ENCODE results near the gene FATE1. TPM values are rescaled to one million over a fixed set of nuclear protein-coding genes. Genes with fewer than 3 reads are reported as not detected.

Gene FATE1
- total and polyA plus RNA-seq, 2 of the 13 experiments (the other 11 are each of a cell fraction or from before 2014, with no cell fraction given) = not detected

- Histone ChIP-seq H3K9ac (ENCODE audit: insufficient read depth, low read depth, low read length) (no peak overlapping the region), H4K20me1 (ENCODE audit: insufficient read depth, low read length) (no peaks in the 10 kb centered on the region), H3K79me2 (ENCODE audit: insufficient read depth, low read length) (no peaks in the 10 kb centered on the region), H3K27me3 (ENCODE audit: control insufficient read depth in 1 of 2, insufficient read depth in 2 of 2, low read length in 2 of 2) (no peaks in the 10 kb centered on the region), H3K4me1 (ENCODE audit: insufficient read depth, low read length) (no peaks in the 10 kb centered on the region), H2AFZ (ENCODE audit: low read length) (no peak overlapping the region), H3K27ac (ENCODE audit: extremely low read length, insufficient read depth, low read length) (no peak overlapping the region), H3K36me3 (replicated peaks in 1 of 2; ENCODE audit: control insufficient read depth in 1 of 2, insufficient read depth in 2 of 2, low read length in 2 of 2) (no peaks in the 10 kb centered on the region), H3K9me3 (ENCODE audit: low read length) (no peaks in the 10 kb centered on the region), H3K4me3 (replicated peaks in 1 of 3; ENCODE audit: insufficient read depth in 1 of 3, low read depth in 2 of 3, low read length in 3 of 3) (no peak overlapping the region), H3K4me2 (ENCODE audit: low read depth, low read length) (no peak overlapping the region)
- 0% methylated on average over 2 of the region's 5 CpGs for WGBS (ENCODE audit: low lambda C conversion rate)
- TF ChIP-seq DBP (CRISPR knock-in tag; IDR thresholded peaks at IDR 0.05; ENCODE audit: not compliant biosample characterization) = no peak
- no peak for TF ChIP-seq ETV6 (CRISPR knock-in tag; conservative IDR thresholded peaks at IDR 0.05)
- no peak for TF ChIP-seq KLF13 (CRISPR knock-in tag; IDR thresholded peaks at IDR 0.05)
- no peak for TF ChIP-seq ZNF839 (CRISPR knock-in tag; IDR thresholded peaks at IDR 0.05; ENCODE audit: borderline replicate concordance)
- TF ChIP-seq, protein P1, sequence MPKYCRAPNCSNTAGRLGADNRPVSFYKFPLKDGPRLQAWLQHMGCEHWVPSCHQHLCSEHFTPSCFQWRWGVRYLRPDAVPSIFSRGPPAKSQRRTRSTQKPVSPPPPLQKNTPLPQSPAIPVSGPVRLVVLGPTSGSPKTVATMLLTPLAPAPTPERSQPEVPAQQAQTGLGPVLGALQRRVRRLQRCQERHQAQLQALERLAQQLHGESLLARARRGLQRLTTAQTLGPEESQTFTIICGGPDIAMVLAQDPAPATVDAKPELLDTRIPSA (CRISPR knock-in tag; IDR thresholded peaks at IDR 0.05; ENCODE audit: borderline replicate concordance) = no peak
- no peak for TF ChIP-seq YY1 (IDR thresholded peaks at IDR 0.05; ENCODE audit: insufficient read depth, insufficient replicate concordance, low read depth, low read length)
- TF ChIP-seq SUZ12 (IDR thresholded peaks at IDR 0.05; ENCODE audit: low read depth, low read length) = no peak
- TF ChIP-seq ZBTB1 (CRISPR knock-in tag; IDR thresholded peaks at IDR 0.05; ENCODE audit: borderline replicate concordance) = no peak
- TF ChIP-seq THAP11 (CRISPR knock-in tag; IDR thresholded peaks at IDR 0.05) = no peak
- no peak for TF ChIP-seq KDM4B (CRISPR knock-in tag; IDR thresholded peaks at IDR 0.05)
- no peak for TF ChIP-seq ATM (IDR thresholded peaks at IDR 0.05; ENCODE audit: borderline replicate concordance)
- TF ChIP-seq ZNF720 (CRISPR knock-in tag; IDR thresholded peaks at IDR 0.05) = no peak
- TF ChIP-seq, protein P2, sequence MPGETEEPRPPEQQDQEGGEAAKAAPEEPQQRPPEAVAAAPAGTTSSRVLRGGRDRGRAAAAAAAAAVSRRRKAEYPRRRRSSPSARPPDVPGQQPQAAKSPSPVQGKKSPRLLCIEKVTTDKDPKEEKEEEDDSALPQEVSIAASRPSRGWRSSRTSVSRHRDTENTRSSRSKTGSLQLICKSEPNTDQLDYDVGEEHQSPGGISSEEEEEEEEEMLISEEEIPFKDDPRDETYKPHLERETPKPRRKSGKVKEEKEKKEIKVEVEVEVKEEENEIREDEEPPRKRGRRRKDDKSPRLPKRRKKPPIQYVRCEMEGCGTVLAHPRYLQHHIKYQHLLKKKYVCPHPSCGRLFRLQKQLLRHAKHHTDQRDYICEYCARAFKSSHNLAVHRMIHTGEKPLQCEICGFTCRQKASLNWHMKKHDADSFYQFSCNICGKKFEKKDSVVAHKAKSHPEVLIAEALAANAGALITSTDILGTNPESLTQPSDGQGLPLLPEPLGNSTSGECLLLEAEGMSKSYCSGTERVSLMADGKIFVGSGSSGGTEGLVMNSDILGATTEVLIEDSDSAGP (CRISPR knock-in tag; IDR thresholded peaks at IDR 0.05; ENCODE audit: borderline replicate concordance) = no peak
- no peak for TF ChIP-seq WIZ (CRISPR knock-in tag; IDR thresholded peaks at IDR 0.05)
- TF ChIP-seq ZNF563 (CRISPR knock-in tag; IDR thresholded peaks at IDR 0.05) = no peak
- no peak for TF ChIP-seq MEIS1 (CRISPR knock-in tag; IDR thresholded peaks at IDR 0.05; ENCODE audit: borderline replicate concordance)
- TF ChIP-seq, protein P3, sequence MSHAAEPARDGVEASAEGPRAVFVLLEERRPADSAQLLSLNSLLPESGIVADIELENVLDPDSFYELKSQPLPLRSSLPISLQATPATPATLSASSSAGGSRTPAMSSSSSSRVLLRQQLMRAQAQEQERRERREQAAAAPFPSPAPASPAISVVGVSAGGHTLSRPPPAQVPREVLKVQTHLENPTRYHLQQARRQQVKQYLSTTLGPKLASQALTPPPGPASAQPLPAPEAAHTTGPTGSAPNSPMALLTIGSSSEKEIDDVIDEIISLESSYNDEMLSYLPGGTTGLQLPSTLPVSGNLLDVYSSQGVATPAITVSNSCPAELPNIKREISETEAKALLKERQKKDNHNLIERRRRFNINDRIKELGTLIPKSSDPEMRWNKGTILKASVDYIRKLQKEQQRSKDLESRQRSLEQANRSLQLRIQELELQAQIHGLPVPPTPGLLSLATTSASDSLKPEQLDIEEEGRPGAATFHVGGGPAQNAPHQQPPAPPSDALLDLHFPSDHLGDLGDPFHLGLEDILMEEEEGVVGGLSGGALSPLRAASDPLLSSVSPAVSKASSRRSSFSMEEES (CRISPR knock-in tag; IDR thresholded peaks at IDR 0.05) = no peak
- ATAC-seq (no peak), DNase-seq (ENCODE audit: low spot score) (no peak), FAIRE-seq (no peak)
- BruUV-seq (replicated peaks) = no TSS peak
- in situ Hi-C loops (cut with HindIII; ENCODE audit: extremely low pct_ligation_motif_present, low pct_unique_long_range_greater_than_20kb) = no loop called here
- POLR2A ChIA-PET = no interaction called here
- intact Hi-C loops (cut with micrococcal nuclease; ENCODE audit: unreplicated experiment) = no loop called here
- CTCF ChIA-PET (ENCODE audit: low intra/inter-chr PET ratio, low total read pairs) = interaction anchor here (1.5 kb wide), 1 partner anchor 922 kb away, joined by 4 read pairs; no protein-coding TSS in a partner anchor
Observed at GRCh38 chrX:151714362-151714761, 1.5 kb upstream of the FATE1 start.
